IMR-90 (cell line): ENCODE measurements around the gene SEPTIN10. TPM values are rescaled to one million over a fixed set of nuclear protein-coding genes. Genes with fewer than 3 reads are reported as not detected.

Source experiments
- ATAC-seq: fragments of 200-7000 bp; cut with Tn5 transposase; 2 replicates; pipeline ENCODE4 v1.9.1; 2020; ENCODE audit warnings: low read depth, mild to moderate bottlenecking, moderate library complexity
- BruUV-seq: library from RNA; stranded (reverse); fragments of 400-500 nt; replicated peaks from 2 replicates; lab custom pipeline; 2021; lab: Mats Ljungman, UMichigan
- CTCF ChIA-PET: fragments of 300-600 bp; formaldehyde crosslinking; extraction: SDS; loops from one replicate; lab custom pipeline; 2021; ENCODE audit warnings: antibody characterized with exemption; lab: Yijun Ruan, JAX
- POLR2A ChIA-PET: fragments of 300-600 bp; sonication (Branson Sonifier 250); formaldehyde crosslinking; loops from one replicate; lab custom pipeline; 2022; ENCODE audit warnings: antibody characterized with exemption; ENCODE audit not compliant: unreplicated experiment; lab: Charles Lee
- DNase-seq: peaks from one replicate; pipeline ENCODE4 v3.0.0; 2013
- H2AFZ ChIP-seq: replicated peaks from 2 replicates; pipeline ENCODE3; 2013; ENCODE audit warnings: low read length, mild to moderate bottlenecking; ENCODE audit not compliant: poor library complexity
- H2AK5ac ChIP-seq: 2 replicates; pipeline ENCODE4 v1.6.1; 2013; ENCODE audit warnings: low read depth, low read length, inconsistent platforms
- H2AK9ac ChIP-seq: replicated peaks from 2 replicates; pipeline ENCODE3; 2013; ENCODE audit warnings: mild to moderate bottlenecking, low read depth, low read length, moderate library complexity; ENCODE audit not compliant: poor library complexity
- H2BK120ac ChIP-seq: 2 replicates; pipeline ENCODE4 v1.6.1; 2013; ENCODE audit warnings: low read depth, low read length, inconsistent platforms
- H2BK15ac ChIP-seq: 3 replicates; pipeline ENCODE4 v1.6.1; 2013; ENCODE audit warnings: low read depth, low read length, inconsistent platforms
- H2BK20ac ChIP-seq: 2 replicates; pipeline ENCODE4 v1.6.1; 2013; ENCODE audit warnings: low read depth, mild to moderate bottlenecking, inconsistent platforms, low read length, moderate library complexity
- H2BK5ac ChIP-seq: 2 replicates; pipeline ENCODE4 v1.6.1; 2013; ENCODE audit warnings: mild to moderate bottlenecking, low read depth, low read length, inconsistent platforms; ENCODE audit not compliant: poor library complexity, severe bottlenecking
- H3K14ac ChIP-seq: replicated peaks from 2 replicates; pipeline ENCODE4 v1.6.1; 2013; ENCODE audit warnings: low read depth, low read length, inconsistent platforms
- H3K18ac ChIP-seq: 2 replicates; pipeline ENCODE4 v1.6.1; 2013; ENCODE audit warnings: low read depth, low read length, control low read depth
- H3K23ac ChIP-seq: 2 replicates; pipeline ENCODE4 v1.6.1; 2013; ENCODE audit warnings: low read depth, low read length, inconsistent platforms
- H3K27ac ChIP-seq: 2 replicates; pipeline ENCODE4 v1.5.1; 2013; ENCODE audit warnings: mild to moderate bottlenecking, control low read depth, low read length; ENCODE audit not compliant: insufficient read depth
- H3K27me3 ChIP-seq: 2 replicates; pipeline ENCODE4 v1.6.1; 2013; ENCODE audit warnings: low read length; ENCODE audit not compliant: control insufficient read depth, insufficient read depth
- H3K36me3 ChIP-seq: 2 replicates; pipeline ENCODE4 v1.6.1; 2013; ENCODE audit warnings: low read length, mixed read lengths; ENCODE audit not compliant: control insufficient read depth, insufficient read depth
- H3K4ac ChIP-seq: 2 replicates; pipeline ENCODE4 v1.6.1; 2013; ENCODE audit warnings: low read depth, low read length, inconsistent platforms
- H3K4me1 ChIP-seq: 2 replicates; pipeline ENCODE4 v1.6.1; 2013; ENCODE audit warnings: low read length, mixed read lengths; ENCODE audit not compliant: control insufficient read depth, insufficient read depth
- H3K4me2 ChIP-seq: 2 replicates; pipeline ENCODE4 v1.6.1; 2013; ENCODE audit warnings: low read depth, mild to moderate bottlenecking, control low read depth, low read length, moderate library complexity
- H3K4me3 ChIP-seq: 2 replicates; pipeline ENCODE4 v1.5.1; 2013; ENCODE audit warnings: low read depth, mild to moderate bottlenecking, control low read depth, low read length, moderate library complexity; ENCODE audit not compliant: insufficient read depth
- H3K56ac ChIP-seq: 2 replicates; pipeline ENCODE4 v1.6.1; 2013; ENCODE audit warnings: low read length, inconsistent platforms; ENCODE audit not compliant: insufficient read depth; ENCODE audit errors: extremely low read depth
- H3K79me1 ChIP-seq, 2 experiments: 2 replicates each; pipeline ENCODE4 v1.6.1; 2013; ENCODE audit warnings: low read length in 2 of 2, inconsistent platforms in 1 of 2, low read depth in 1 of 2
- H3K9ac ChIP-seq: 2 replicates; pipeline ENCODE4 v1.6.1; 2013; ENCODE audit warnings: low read depth, low read length, control low read depth
- H3K9me1 ChIP-seq: 2 replicates; pipeline ENCODE4 v1.6.1; 2013; ENCODE audit warnings: low read length, inconsistent platforms; ENCODE audit not compliant: insufficient read depth
- H3K9me3 ChIP-seq: 2 replicates; pipeline ENCODE4 v1.6.1; 2013; ENCODE audit warnings: low read length; ENCODE audit not compliant: control insufficient read depth, insufficient read depth
- H4K20me1 ChIP-seq: 2 replicates; pipeline ENCODE4 v1.6.1; 2013; ENCODE audit warnings: low read length, inconsistent platforms; ENCODE audit not compliant: insufficient read depth
- H4K5ac ChIP-seq: 2 replicates; pipeline ENCODE4 v1.6.1; 2013; ENCODE audit warnings: mild to moderate bottlenecking, low read depth, low read length, control low read depth
- H4K8ac ChIP-seq, 2 experiments: 2 replicates each; pipeline ENCODE4 v1.6.1; 2013; ENCODE audit warnings: low read depth in 2 of 2, low read length in 2 of 2, control low read depth in 1 of 2, inconsistent platforms in 1 of 2
- H4K91ac ChIP-seq: 2 replicates; pipeline ENCODE4 v1.6.1; 2013; ENCODE audit warnings: low read depth, low read length, inconsistent platforms; ENCODE audit not compliant: insufficient read depth
- CTCF ChIP-seq: conservative IDR thresholded peaks from 2 replicates; pipeline ENCODE4 v1.5.1; 2012; ENCODE audit warnings: mild to moderate bottlenecking, low read depth, low read length, improper control_type of control experiment
- WGBS, 2 experiments: methylation state at CpG; one replicate each; pipeline versions ENCODE4 v1.1.5 to v1.1.7; 2013; ENCODE audit warnings: missing lambda C conversion rate in 2 of 2; ENCODE audit not compliant: insufficient read length in 1 of 2; ENCODE audit errors: extremely low coverage in 2 of 2; 5-methylcytosine and 5-hydroxymethylcytosine counted together
- dilution Hi-C: fragments of 300-500 bp; cut with HindIII; formaldehyde crosslinking; loops from one replicate; pipeline ENCODE4 v1.14.3; 2018; ENCODE audit warnings: low sequenced_read_pairs; ENCODE audit not compliant: unreplicated experiment
- in situ Hi-C: fragments of 300-500 bp; cut with MboI; formaldehyde crosslinking; loops from 3 replicates; pipeline ENCODE4 v1.14.3; 2019; ENCODE audit warnings: low sequenced_read_pairs, inconsistent platforms, mixed read lengths
- intact Hi-C: fragments of 100-400 bp; cut with micrococcal nuclease; formaldehyde crosslinking; loops from 2 replicates; pipeline ENCODE4 v1.10.0; 2022
- polyA plus RNA-seq, 3 experiments: library from polyadenylated mRNA; depleted of rRNA; stranded (reverse); fragments of >200 nt; gene quantifications; 2 replicates each; pipeline ENCODE4 v1.2.3, GENCODE V29; 2012; ENCODE audit warnings: low replicate concordance in 1 of 3
- total RNA-seq: library from RNA; depleted of rRNA; stranded (reverse); fragments of >200 nt; gene quantifications from 2 replicates; pipeline ENCODE4 v1.2.3, GENCODE V29; 2012

The SEPTIN10 gene
- total and polyA plus RNA-seq, 2 of the 4 experiments (the other 2 are of a cell fraction): 55.4 to 82.6 TPM

DNA sequence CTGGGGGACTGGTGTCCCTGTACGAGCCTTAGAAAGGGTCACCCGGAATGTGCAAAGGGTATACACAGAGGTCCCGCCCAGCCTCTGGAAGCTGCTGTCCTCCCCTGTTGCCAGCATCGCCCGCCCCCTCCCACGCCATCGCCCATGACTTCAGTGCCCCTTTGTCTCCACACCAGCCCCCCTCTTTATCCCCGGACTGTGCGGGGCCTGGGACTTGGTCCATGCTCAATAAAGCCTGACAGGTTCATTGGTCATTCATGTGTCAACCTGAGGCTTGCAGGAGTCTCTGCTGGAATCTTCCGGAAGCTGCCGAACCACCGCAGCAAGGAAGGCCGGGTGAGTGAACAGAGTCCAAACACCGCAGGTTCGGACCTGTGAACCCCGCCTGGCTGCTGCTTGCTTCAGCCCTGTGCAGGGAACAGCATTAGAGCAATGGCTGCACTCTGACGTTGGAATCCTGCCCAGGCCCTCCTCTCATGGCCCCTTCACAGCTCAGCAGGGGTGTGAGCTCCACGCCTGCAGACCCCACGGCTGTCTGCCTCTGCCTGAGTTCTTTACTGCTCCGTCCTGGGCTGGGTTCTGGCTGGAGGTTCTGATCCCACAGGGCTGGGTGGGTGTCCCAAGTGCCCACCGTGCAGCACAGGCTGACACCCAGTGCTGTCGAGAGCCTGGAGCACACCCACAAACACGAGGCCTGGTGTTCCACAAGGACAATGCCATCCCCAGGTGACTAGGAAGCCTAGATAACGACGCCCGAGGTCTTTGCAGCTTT is 96.5 kb downstream of the SEPTIN10 start:
- in situ Hi-C loops (no loop called here), dilution Hi-C loops (no loop called here), intact Hi-C loops (loop anchor here (10.0 kb wide), 1 partner anchor 57 kb away; no protein-coding TSS in a partner anchor)
- Histone ChIP-seq H3K9me1 (peaks cover 14% of the 10 kb centered on the region; the same call in 1 of the 2 replicates), H3K56ac (no peak overlapping the region), H4K8ac (no peak overlapping the region), H2AK5ac (no peak overlapping the region), H3K4me1 (peaks cover 8% of the 10 kb centered on the region), H3K36me3 (no peaks in the 10 kb centered on the region), H3K27me3 (peaks cover 9% of the 10 kb centered on the region; the same call in 1 of the 2 replicates), H4K91ac (no peak overlapping the region), H3K4ac (no peak overlapping the region), H3K4me3 (no peak overlapping the region), H2BK20ac (no peak overlapping the region), H3K18ac (no peak overlapping the region), H2BK15ac (no peak overlapping the region), H3K79me1 (0 out of 4 replicates have a peak, but pooled peaks cover 0 to 6% of the 10 kb centered on the region in 2 experiments), H4K5ac (no peak overlapping the region), H3K14ac (no peak overlapping the region), H3K9me3 (no peaks in the 10 kb centered on the region), H3K9ac (no peak overlapping the region), H2AFZ (peak overlapping the region; percentile 28), H2BK120ac (no peak overlapping the region), H3K23ac (no peak overlapping the region), H3K27ac (no peak overlapping the region), H2AK9ac (no peak overlapping the region), H3K4me2 (no peak overlapping the region), H2BK5ac (no peak overlapping the region), H4K20me1 (peaks cover 8% of the 10 kb centered on the region; the same call in 1 of the 2 replicates)
- no TSS peak for BruUV-seq
- ChIA-PET CTCF (no interaction called here), POLR2A (no interaction called here)
- ATAC-seq: no peak
- no peak for DNase-seq
- TF ChIP-seq CTCF: no peak
- 87% methylated on average over 21 of the region's 26 CpGs; no CpG with 5 or more reads in 1 of the 2 experiments for WGBS, 2 experiments
